Vagina (tissue), 2 donors: ENCODE results near the gene FAM241A. TPM values are rescaled to one million over a fixed set of nuclear protein-coding genes. Genes with fewer than 3 reads are reported as not detected.

Experiments used
- DNase-seq, 2 donors: peaks; one replicate each; pipeline ENCODE4 v3.0.0-alpha.2; 2017; ENCODE audit errors: extremely low spot score in 2 of 2
- H3K27ac ChIP-seq: fragments of 200-600 bp; sonication (generic); one replicate; pipeline ENCODE4 v1.5.1; 2019
- H3K27me3 ChIP-seq: fragments of 200-600 bp; sonication (generic); one replicate; pipeline ENCODE4 v1.5.1; 2019
- H3K36me3 ChIP-seq, 2 donors: fragments of 200-600 bp; sonication (generic); one replicate each; pipeline ENCODE4 v1.5.1; 2017 to 2019
- H3K4me1 ChIP-seq: fragments of 200-600 bp; sonication (generic); one replicate; pipeline ENCODE4 v1.5.1; 2019
- H3K4me3 ChIP-seq, 2 donors: fragments of 200-600 bp; sonication (generic); 1 replicate in 1 of 2; 2 replicates in 1 of 2; pipeline ENCODE4 v1.5.1; 2016 to 2019
- H3K9me3 ChIP-seq: fragments of 200-600 bp; sonication (generic); one replicate; pipeline ENCODE4 v1.5.1; 2019
- CTCF ChIP-seq, 3 experiments: fragments of 450-650 bp in 2 of 3; fragments of 200-600 bp in 1 of 3; sonication (generic) in 1 of 3; IDR thresholded peaks; one replicate each; pipeline ENCODE4 v1.5.1; 2017 to 2019; ENCODE audit warnings: antibody characterized with exemption in 3 of 3, mild to moderate bottlenecking in 2 of 3, moderate library complexity in 2 of 3
- POLR2A ChIP-seq, 2 donors: fragments of 450-650 bp; IDR thresholded peaks; one replicate each; pipeline ENCODE4 v1.6.1; 2017; ENCODE audit warnings: antibody characterized with exemption in 2 of 2, mild to moderate bottlenecking in 2 of 2, moderate library complexity in 2 of 2
- POLR2AphosphoS5 ChIP-seq, 2 donors: sonication (generic); formaldehyde crosslinking; IDR thresholded peaks; one replicate each; pipeline ENCODE4 v1.9.0; 2017; ENCODE audit warnings: antibody characterized with exemption in 2 of 2, mild to moderate bottlenecking in 2 of 2, low read depth in 1 of 2; ENCODE audit not compliant: insufficient read depth in 1 of 2
- intact Hi-C: fragments of 100-400 bp; cut with DNase I; formaldehyde crosslinking; loops from one replicate; pipeline ENCODE4 v1.15.1; 2023
- total RNA-seq: library from RNA; depleted of rRNA; stranded (reverse); fragments of >200 nt; gene quantifications from one replicate; pipeline ENCODE4 v1.2.3, GENCODE V29; 2016

Gene FAM241A
- total RNA-seq, 1 donor from 2014 or later = 3.4 TPM

GRCh38 chr4:112213091-112213490 lies 67.8 kb downstream of the FAM241A start:
- no peaks in the 10 kb centered on the region for H3K9me3 ChIP-seq
- DNase-seq = no peak
- H3K27me3 ChIP-seq = no peaks in the 10 kb centered on the region
- no peak for TF ChIP-seq POLR2A (IDR thresholded peaks at IDR 0.05)
- no peak for TF ChIP-seq CTCF (IDR thresholded peaks at IDR 0.05)
- TF ChIP-seq POLR2AphosphoS5 (IDR thresholded peaks at IDR 0.05; ENCODE audit: insufficient read depth in 1 of 2, low read depth in 1 of 2) = no peak
- no peak overlapping the region for H3K4me3 ChIP-seq
- no peaks in the 10 kb centered on the region for H3K4me1 ChIP-seq
- no peak overlapping the region for H3K27ac ChIP-seq
- intact Hi-C loops = no loop called here
- no peaks in the 10 kb centered on the region for H3K36me3 ChIP-seq

GRCh38 chr4:112213856-112214255 lies 68.6 kb downstream of the FAM241A start:
- Histone ChIP-seq H3K36me3 (no peaks in the 10 kb centered on the region), H3K4me3 (no peak overlapping the region), H3K27me3 (no peaks in the 10 kb centered on the region), H3K9me3 (no peaks in the 10 kb centered on the region), H3K27ac (no peak overlapping the region), H3K4me1 (no peaks in the 10 kb centered on the region)
- intact Hi-C loops = no loop called here
- TF ChIP-seq CTCF (IDR thresholded peaks at IDR 0.05) (no peak), POLR2A (IDR thresholded peaks at IDR 0.05) (no peak), POLR2AphosphoS5 (IDR thresholded peaks at IDR 0.05; ENCODE audit: insufficient read depth in 1 of 2, low read depth in 1 of 2) (no peak)
- no peak for DNase-seq

- TF ChIP-seq POLR2AphosphoS5 (IDR thresholded peaks at IDR 0.05; ENCODE audit: insufficient read depth in 1 of 2, low read depth in 1 of 2) (no peak), POLR2A (IDR thresholded peaks at IDR 0.05) (no peak), CTCF (IDR thresholded peaks at IDR 0.05) (peak in 1 of 3 experiments; percentile 47)
- Histone ChIP-seq H3K4me3 (no peak overlapping the region), H3K4me1 (no peaks in the 10 kb centered on the region), H3K27me3 (no peaks in the 10 kb centered on the region), H3K36me3 (no peaks in the 10 kb centered on the region), H3K9me3 (no peaks in the 10 kb centered on the region), H3K27ac (no peak overlapping the region)
- DNase-seq = no peak
- intact Hi-C loops = no loop called here
These were observed 69.4 kb downstream of the FAM241A start for GRCh38 chr4:112214390-112215264.

- H3K4me3 ChIP-seq = no peak overlapping the region
- no peaks in the 10 kb centered on the region for H3K4me1 ChIP-seq
- H3K9me3 ChIP-seq = no peaks in the 10 kb centered on the region
- intact Hi-C loops = no loop called here
- no peaks in the 10 kb centered on the region for H3K27me3 ChIP-seq
- TF ChIP-seq POLR2AphosphoS5 (IDR thresholded peaks at IDR 0.05; ENCODE audit: insufficient read depth in 1 of 2, low read depth in 1 of 2) (no peak), CTCF (IDR thresholded peaks at IDR 0.05) (no peak), POLR2A (IDR thresholded peaks at IDR 0.05) (no peak)
- no peak for DNase-seq
- no peaks in the 10 kb centered on the region for H3K36me3 ChIP-seq
- H3K27ac ChIP-seq = no peak overlapping the region
These were observed 74.6 kb downstream of the FAM241A start for GRCh38 chr4:112219826-112220366.
